HG03060 (cell line): ENCODE measurements around the gene SLC35C1.

Experiments used
- ATAC-seq: cut with Tn5 transposase; IDR thresholded peaks from one replicate; pipeline ENCODE4 v1.9.1; 2021; ENCODE audit warnings: low read depth, moderate number of reproducible peaks; ENCODE audit not compliant: unreplicated experiment

SLC35C1 gene

DNA sequence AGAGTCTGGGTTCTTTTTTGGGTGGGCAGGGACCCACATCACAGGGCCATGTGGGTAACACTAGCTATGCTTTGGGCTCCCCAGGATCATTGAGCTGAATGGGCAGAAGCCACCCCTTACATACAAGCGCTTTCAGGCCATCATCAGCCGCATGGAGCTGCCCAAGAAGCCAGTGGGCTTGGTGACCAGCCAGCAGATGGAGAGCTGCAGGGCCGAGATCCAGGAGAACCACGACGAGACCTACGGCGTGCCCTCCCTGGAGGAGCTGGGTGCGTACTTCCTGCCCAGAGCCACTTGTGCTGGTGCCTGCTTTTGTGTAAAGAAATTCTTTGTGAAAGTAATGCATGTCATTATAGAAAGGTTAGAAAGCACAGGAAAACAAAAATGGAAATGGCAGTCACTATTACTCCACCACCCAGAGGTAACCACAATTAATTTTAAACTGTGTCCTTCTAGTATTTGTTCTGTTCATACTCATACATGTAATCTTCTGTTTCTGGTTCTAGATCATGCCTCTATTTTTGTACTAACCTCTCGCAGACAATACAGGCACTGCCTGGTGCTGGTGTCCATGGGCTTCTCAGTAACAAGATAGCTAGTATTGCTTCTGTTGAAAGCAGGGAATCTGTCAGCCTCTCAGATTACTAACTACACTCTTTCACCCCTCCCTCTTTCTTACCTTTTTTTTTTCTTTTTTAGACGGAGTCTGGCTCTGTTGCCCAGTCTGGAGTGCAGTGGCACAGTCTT lies 56.0 kb downstream of the SLC35C1 start:
- no peak for ATAC-seq
